Mesodermal cell (in vitro differentiated cells): ENCODE data around the gene CNGA3.
A peak's percentile ranks its signal among the peaks of the same experiment; 100 is the strongest.
"Not testable (repeated sequence)": the region's sequence is repeated elsewhere in the genome, so short reads cannot be mapped to it uniquely, and the experiment has no call there.

Experiments used
- H3K27ac ChIP-seq: 2 replicates; pipeline ENCODE4 v1.7.0; 2013; ENCODE audit warnings: mild to moderate bottlenecking, low read depth, low read length, moderate library complexity; ENCODE audit not compliant: severe bottlenecking
- H3K36me3 ChIP-seq: 2 replicates; pipeline ENCODE4 v1.7.1; 2013; ENCODE audit warnings: mild to moderate bottlenecking, low read length, moderate library complexity; ENCODE audit not compliant: control insufficient read depth, insufficient read depth
- H3K4me1 ChIP-seq: one replicate; pipeline ENCODE4 v1.7.1; 2013; ENCODE audit warnings: mild to moderate bottlenecking, low read length; ENCODE audit not compliant: insufficient read depth, control insufficient read depth, poor library complexity, severe bottlenecking
- H3K4me3 ChIP-seq: 2 replicates; pipeline ENCODE4 v1.7.0; 2013; ENCODE audit warnings: low read length, control low read depth, mild to moderate bottlenecking; ENCODE audit not compliant: insufficient read depth, poor library complexity, severe bottlenecking; ENCODE audit errors: extremely low read depth
- H3K9me3 ChIP-seq: 2 replicates; pipeline ENCODE4 v1.7.1; 2013; ENCODE audit warnings: mild to moderate bottlenecking, low read length, moderate library complexity; ENCODE audit not compliant: control insufficient read depth
- WGBS, 2 experiments: methylation state at CpG; one replicate each; pipeline ENCODE4 v1.1.5; 2013; ENCODE audit warnings: missing lambda C conversion rate in 2 of 2; ENCODE audit not compliant: insufficient coverage in 2 of 2; 5-methylcytosine and 5-hydroxymethylcytosine counted together

Gene CNGA3

GRCh38 chr2:98422449-98422848 is 76.2 kb downstream of the CNGA3 start:
- Histone ChIP-seq H3K27ac (no peak overlapping the region), H3K4me1 (no peaks in the 10 kb centered on the region), H3K4me3 (no peak overlapping the region), H3K9me3 (no peaks in the 10 kb centered on the region), H3K36me3 (no peaks in the 10 kb centered on the region)

GRCh38 chr2:98426771-98427170 is 80.5 kb downstream of the CNGA3 start:
- no peak overlapping the region for H3K27ac ChIP-seq
- H3K36me3 ChIP-seq: no peaks in the 10 kb centered on the region
- WGBS, 2 experiments: 89 to 100% methylated on average over 1 to 4 of the region's 5 CpGs
- no peaks in the 10 kb centered on the region for H3K4me1 ChIP-seq
- H3K4me3 ChIP-seq: no peak overlapping the region
- no peaks in the 10 kb centered on the region for H3K9me3 ChIP-seq

DNA sequence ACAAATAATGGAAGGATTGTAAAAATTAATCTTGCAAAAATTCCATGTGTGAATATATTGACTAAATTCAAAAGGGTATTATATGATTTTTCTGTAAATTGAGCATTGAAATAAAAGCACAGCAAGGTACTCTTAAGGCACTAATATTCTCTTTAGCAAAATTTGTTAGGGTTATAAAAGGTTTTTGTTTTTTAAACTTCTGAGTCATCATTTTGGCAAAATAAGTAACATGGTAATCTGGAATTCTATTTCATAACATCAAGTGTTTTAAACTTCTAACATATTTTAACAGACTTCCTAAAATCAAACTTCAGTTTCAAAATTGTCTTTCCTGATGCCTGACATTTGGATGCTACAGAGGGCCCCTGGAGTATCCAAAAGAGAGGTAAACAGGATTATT is 85.9 kb downstream of the CNGA3 start:
- Histone ChIP-seq H3K4me1 (no peaks in the 10 kb centered on the region), H3K27ac (no peak overlapping the region), H3K36me3 (no peaks in the 10 kb centered on the region), H3K9me3 (no peaks in the 10 kb centered on the region), H3K4me3 (no peak overlapping the region)

- no peaks in the 10 kb centered on the region for H3K9me3 ChIP-seq
- no peak overlapping the region for H3K27ac ChIP-seq
- WGBS, 2 experiments: 90% methylated on average over 1 of the region's 2 CpGs; no CpG with 5 or more reads in 1 of the 2 experiments
- no peaks in the 10 kb centered on the region for H3K4me1 ChIP-seq
- no peak overlapping the region for H3K4me3 ChIP-seq
- H3K36me3 ChIP-seq: no peaks in the 10 kb centered on the region
These were observed 87.2 kb downstream of the CNGA3 start for GRCh38 chr2:98433363-98433964.

DNA sequence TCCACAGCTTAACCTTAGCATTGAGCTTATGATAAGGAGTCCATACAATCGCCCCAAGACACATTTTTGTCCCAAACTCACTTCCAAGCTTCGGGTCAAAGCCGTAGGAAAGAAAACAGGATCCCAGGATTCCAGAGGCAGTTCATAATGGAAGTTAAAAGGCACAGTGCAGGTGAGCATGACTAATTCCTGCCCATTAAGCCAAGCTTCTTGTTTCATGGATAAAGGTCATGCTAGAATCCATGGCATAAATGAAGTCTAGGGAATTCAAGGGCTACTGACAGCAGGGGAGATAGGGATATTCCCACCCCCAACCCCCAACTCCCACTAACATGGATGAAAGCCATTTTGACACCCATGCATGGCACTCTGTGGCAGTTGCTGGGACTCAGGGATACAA is 88.2 kb downstream of the CNGA3 start:
- no peaks in the 10 kb centered on the region for H3K4me1 ChIP-seq
- H3K9me3 ChIP-seq: no peaks in the 10 kb centered on the region
- no peak overlapping the region for H3K4me3 ChIP-seq
- H3K36me3 ChIP-seq: no peaks in the 10 kb centered on the region
- WGBS, 2 experiments: 83 to 100% methylated on average over 1 to 2 of the region's 3 CpGs
- no peak overlapping the region for H3K27ac ChIP-seq

GRCh38 chr2:98435670-98436069 is 89.4 kb downstream of the CNGA3 start:
- WGBS, 2 experiments: 88 to 90% methylated on average over 3 of the region's 4 CpGs
- H3K4me1 ChIP-seq, H3K4me3 ChIP-seq, H3K36me3 ChIP-seq, H3K9me3 ChIP-seq, H3K27ac ChIP-seq: not testable (repeated sequence)

DNA sequence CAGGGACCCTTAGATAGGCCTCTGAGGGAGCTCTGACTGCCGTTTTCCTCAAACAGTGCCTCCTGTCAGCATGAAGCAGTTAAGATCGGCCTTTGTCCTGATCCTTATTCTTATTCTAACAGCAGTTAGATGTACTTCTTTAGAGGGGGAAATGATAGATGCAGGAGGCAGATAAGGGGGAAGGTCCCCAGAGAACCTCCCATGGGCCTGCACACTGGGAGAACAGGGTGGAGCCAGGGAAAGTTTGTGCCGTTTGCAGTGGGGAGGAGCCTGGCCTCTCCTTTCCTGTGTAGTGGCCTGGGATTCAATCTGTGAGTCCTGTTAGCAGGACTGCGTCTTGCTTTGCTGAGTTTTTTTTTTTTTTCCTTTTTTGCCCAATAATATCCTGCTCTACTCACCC is 90.5 kb downstream of the CNGA3 start:
- Histone ChIP-seq H3K27ac (no peak overlapping the region), H3K4me1 (no peaks in the 10 kb centered on the region), H3K36me3 (no peaks in the 10 kb centered on the region), H3K4me3 (no peak overlapping the region), H3K9me3 (no peaks in the 10 kb centered on the region)
- WGBS, 2 experiments: 71 to 88% methylated on average over 1 of the region's 4 CpGs

GRCh38 chr2:98438190-98439133 is 92.2 kb downstream of the CNGA3 start:
- Histone ChIP-seq H3K4me1 (no peaks in the 10 kb centered on the region), H3K9me3 (no peaks in the 10 kb centered on the region), H3K27ac (no peak overlapping the region), H3K4me3 (no peak overlapping the region), H3K36me3 (no peaks in the 10 kb centered on the region)
- no CpG with 5 or more reads among the region's 1 CpG for WGBS, 2 experiments

DNA sequence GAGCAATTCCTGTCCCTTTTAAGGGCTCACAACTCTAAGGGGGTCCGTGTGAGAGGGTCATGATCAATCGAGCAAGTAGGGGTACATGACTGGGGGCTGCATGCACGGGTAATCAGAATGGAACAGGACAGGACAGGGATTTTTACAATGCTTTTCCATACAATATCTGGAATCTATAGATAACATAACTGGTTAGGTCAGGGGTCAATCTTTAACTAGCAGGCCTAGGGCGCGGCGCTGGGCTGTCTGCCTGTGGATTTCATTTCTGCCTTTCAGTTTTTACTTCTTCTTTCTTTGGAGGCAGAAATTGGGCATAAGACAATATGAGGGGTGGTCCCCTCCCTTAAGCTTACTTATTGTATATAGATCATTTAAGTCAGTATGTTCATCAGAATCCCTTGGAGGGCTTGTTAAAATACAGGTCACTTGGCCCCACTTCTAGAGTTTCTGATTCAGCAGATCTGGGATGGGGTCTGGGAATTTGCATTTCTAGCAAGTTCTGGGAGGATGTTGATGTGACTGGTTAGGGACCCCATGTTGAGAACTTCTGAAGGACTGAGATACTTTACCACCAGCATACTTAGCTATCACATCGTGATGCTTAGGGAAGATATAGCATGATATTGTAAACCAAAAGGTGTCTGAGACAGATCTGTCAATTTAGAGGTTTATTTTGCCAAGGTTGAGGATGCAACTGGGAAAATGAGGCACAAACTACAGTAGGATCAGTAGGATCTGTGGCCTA is 95.6 kb downstream of the CNGA3 start:
- Histone ChIP-seq H3K27ac (peak overlapping the region; percentile 23), H3K4me3 (no peak overlapping the region), H3K4me1 (peaks cover 8% of the 10 kb centered on the region), H3K9me3 (no peaks in the 10 kb centered on the region), H3K36me3 (no peaks in the 10 kb centered on the region)
- WGBS, 2 experiments: 67 to 100% methylated on average over 1 of the region's 7 CpGs

GRCh38 chr2:98442488-98442887 is 96.2 kb downstream of the CNGA3 start:
- 28% methylated on average over 2 of the region's 4 CpGs; no CpG with 5 or more reads in 1 of the 2 experiments for WGBS, 2 experiments
- H3K27ac ChIP-seq: peak overlapping the region; percentile 23
- no peaks in the 10 kb centered on the region for H3K36me3 ChIP-seq
- H3K9me3 ChIP-seq: no peaks in the 10 kb centered on the region
- peaks cover 8% of the 10 kb centered on the region for H3K4me1 ChIP-seq
- no peak overlapping the region for H3K4me3 ChIP-seq
